Endothelial cell of umbilical vein (primary cell): ENCODE data around the gene CDKL2. TPM values are rescaled to one million over a fixed set of nuclear protein-coding genes. Genes with fewer than 3 reads are reported as not detected.

Experiments
- BruUV-seq: library from RNA; stranded (reverse); fragments of 400-500 nt; replicated peaks from 2 replicates; lab custom pipeline; 2021; lab: Mats Ljungman, UMichigan
- CTCF ChIA-PET: fragments of 300-600, 350-600 bp; sonication (Branson Sonifier 250); formaldehyde crosslinking; loops from one replicate; lab custom pipeline; 2021; ENCODE audit warnings: antibody characterized with exemption, inconsistent platforms; lab: Charles Lee
- POLR2A ChIA-PET: fragments of 300-600, 350-600 bp; sonication (Branson Sonifier 250); formaldehyde crosslinking; loops from one replicate; lab custom pipeline; 2021; ENCODE audit warnings: antibody characterized with exemption, inconsistent platforms; lab: Charles Lee
- DNase-seq: peaks from one replicate; pipeline ENCODE4 v3.0.0-alpha.2; 2011; ENCODE audit warnings: low read depth, low spot score
- FAIRE-seq: peaks from 2 replicates; lab custom pipeline; 2011; peaks lifted over from hg19 to GRCh38; lab: Jason Lieb, UNC
- H2AFZ ChIP-seq: 2 replicates; pipeline ENCODE4 v1.6.0; 2012; ENCODE audit warnings: low read depth, low read length, control low read depth, inconsistent platforms
- H3K27ac ChIP-seq: 2 replicates; pipeline ENCODE4 v1.5.1; 2011; ENCODE audit warnings: low read depth, mild to moderate bottlenecking, control low read depth, low read length, moderate library complexity; ENCODE audit not compliant: insufficient read depth
- H3K27me3 ChIP-seq, 2 experiments: 2 replicates each; pipeline versions ENCODE4 v1.6.0 to v1.6.1; 2011; ENCODE audit warnings: low read length in 2 of 2, mixed read lengths in 1 of 2; ENCODE audit not compliant: control insufficient read depth in 2 of 2, insufficient read depth in 2 of 2
- H3K36me3 ChIP-seq, 2 experiments: 2 replicates in 1 of 2; 3 replicates in 1 of 2; pipeline ENCODE4 v1.5.1; 2011; ENCODE audit warnings: low read length in 2 of 2, mild to moderate bottlenecking in 1 of 2, moderate library complexity in 1 of 2; ENCODE audit not compliant: control insufficient read depth in 2 of 2, insufficient read depth in 2 of 2; ENCODE audit errors: extremely low read depth in 1 of 2
- H3K4me1 ChIP-seq: 3 replicates; pipeline ENCODE4 v1.5.1; 2011; ENCODE audit warnings: mild to moderate bottlenecking, low read length; ENCODE audit not compliant: control insufficient read depth, insufficient read depth; ENCODE audit errors: extremely low read depth
- H3K4me2 ChIP-seq: 2 replicates; pipeline ENCODE4 v1.6.1; 2011; ENCODE audit warnings: low read length, control low read depth, mixed read lengths; ENCODE audit not compliant: insufficient read depth
- H3K4me3 ChIP-seq, 3 experiments: fragments of 200-600 bp in 1 of 3; sonication (generic), shearing (Covaris generic) in 1 of 3; replicated peaks in 1 of 3; 2 replicates each; pipeline ENCODE4 v1.5.1; 2011 to 2016; ENCODE audit warnings: control low read depth in 3 of 3, low read length in 3 of 3, mild to moderate bottlenecking in 2 of 3, inconsistent platforms in 1 of 3, low read depth in 1 of 3, moderate library complexity in 1 of 3; ENCODE audit not compliant: insufficient read depth in 1 of 3
- H3K79me2 ChIP-seq: 2 replicates; pipeline ENCODE4 v1.6.0; 2012; ENCODE audit warnings: low read length, inconsistent platforms; ENCODE audit not compliant: control insufficient read depth, insufficient read depth
- H3K9ac ChIP-seq: replicated peaks from 2 replicates; pipeline ENCODE3; 2011; ENCODE audit warnings: low read length, control low read depth; ENCODE audit not compliant: insufficient read depth; ENCODE audit errors: extremely low read depth
- H3K9me1 ChIP-seq: replicated peaks from 3 replicates; pipeline ENCODE4 v1.6.0; 2011; ENCODE audit warnings: mild to moderate bottlenecking, low read length; ENCODE audit not compliant: control insufficient read depth, insufficient read depth; ENCODE audit errors: extremely low read depth
- H3K9me3 ChIP-seq: replicated peaks from 2 replicates; pipeline ENCODE4 v1.5.1; 2012; ENCODE audit warnings: low read length, inconsistent platforms; ENCODE audit not compliant: control insufficient read depth, insufficient read depth
- H4K20me1 ChIP-seq: replicated peaks from 2 replicates; pipeline ENCODE3; 2011; ENCODE audit warnings: mild to moderate bottlenecking, low read length; ENCODE audit not compliant: control insufficient read depth, insufficient read depth; ENCODE audit errors: extremely low read depth
- CTCF ChIP-seq, 2 donors: IDR thresholded peaks; 1 replicate in 1 of 2; 2 replicates in 1 of 2; pipeline ENCODE4 v1.5.1; 2011; ENCODE audit warnings: low read length in 2 of 2, mild to moderate bottlenecking in 2 of 2, moderate library complexity in 2 of 2, control low read depth in 1 of 2, inconsistent platforms in 1 of 2, low read depth in 1 of 2; ENCODE audit not compliant: insufficient read depth in 1 of 2; ENCODE audit errors: extremely low read depth in 1 of 2
- EZH2 ChIP-seq: IDR thresholded peaks from 2 replicates; pipeline ENCODE4 v1.6.1; 2012; ENCODE audit warnings: borderline replicate concordance, low read depth, mild to moderate bottlenecking, moderate library complexity, low read length, inconsistent platforms; ENCODE audit not compliant: severe bottlenecking
- FOS ChIP-seq: IDR thresholded peaks from 2 replicates; pipeline ENCODE4 v1.6.1; 2011; ENCODE audit warnings: mild to moderate bottlenecking, low read length, moderate library complexity, borderline replicate concordance; ENCODE audit not compliant: insufficient read depth
- GATA2 ChIP-seq: IDR thresholded peaks from 2 replicates; pipeline ENCODE4 v1.7.0; 2011; ENCODE audit warnings: low read depth, mild to moderate bottlenecking, moderate library complexity, mixed read lengths, low read length; ENCODE audit not compliant: insufficient read length, insufficient read depth
- JUN ChIP-seq: IDR thresholded peaks from 2 replicates; pipeline ENCODE4 v1.6.1; 2011; ENCODE audit warnings: borderline replicate concordance, low read depth; ENCODE audit not compliant: insufficient read length, insufficient read depth
- MAX ChIP-seq: IDR thresholded peaks from 2 replicates; pipeline ENCODE4 v1.6.1; 2011; ENCODE audit not compliant: insufficient read depth, insufficient read length
- MYC ChIP-seq: IDR thresholded peaks from one replicate; pipeline ENCODE4 v1.6.1; 2011; ENCODE audit warnings: mild to moderate bottlenecking, low read depth, low read length
- POLR2A ChIP-seq: IDR thresholded peaks from 2 replicates; pipeline ENCODE4 v1.6.1; 2012; ENCODE audit warnings: low read depth, mild to moderate bottlenecking, control low read depth, low read length
- POLR2AphosphoS5 ChIP-seq: IDR thresholded peaks from 2 replicates; pipeline ENCODE4 v1.6.1; 2012; ENCODE audit warnings: low read depth, mild to moderate bottlenecking, control low read depth, low read length, moderate library complexity; ENCODE audit not compliant: insufficient read depth
- dilution Hi-C: fragments of 300-500 bp; cut with MboI; formaldehyde crosslinking; loops from one replicate; pipeline ENCODE4 v1.15.0; 2019; ENCODE audit warnings: low sequenced_read_pairs; ENCODE audit not compliant: extremely low pct_ligation_motif_present
- intact Hi-C: fragments of 100-400 bp; cut with micrococcal nuclease; formaldehyde crosslinking; loops from one replicate; pipeline ENCODE4 v1.10.0; 2022
- polyA plus RNA-seq, 4 experiments: library from polyadenylated mRNA; depleted of rRNA in 3 of 4; stranded (reverse) in 3 of 4; unstranded in 1 of 4; fragments of >200 nt; gene quantifications; 2 replicates each; pipeline versions ENCODE4 v1.2.1 to v1.2.3, GENCODE V29; 2011 to 2012; ENCODE audit warnings: missing spikeins in 1 of 4
- total RNA-seq: library from RNA; stranded (reverse); gene quantifications from 2 replicates; pipeline ENCODE4 v1.2.3, GENCODE V29; 2021

CDKL2 gene
- total and polyA plus RNA-seq, 2 donors (not counting 3 experiments of a cell fraction or from before 2014, with no cell fraction given), result 0.23 to 0.55 TPM

GRCh38 chr4:75633846-75634245 lies 3.5 kb upstream of the CDKL2 start:
- no peaks in the 10 kb centered on the region for H3K79me2 ChIP-seq
- no TSS peak for BruUV-seq
- TF ChIP-seq GATA2, result no peak
- no peak for TF ChIP-seq POLR2A
- no peak for TF ChIP-seq EZH2
- no peak for TF ChIP-seq CTCF (IDR thresholded peaks at IDR 0.05; ENCODE audit: extremely low read depth in 1 of 2, insufficient read depth in 1 of 2, low read depth in 1 of 2, low read length in 2 of 2)
- no peak for TF ChIP-seq MAX
- TF ChIP-seq MYC, result no peak
- no peak for TF ChIP-seq POLR2AphosphoS5
- no peak for TF ChIP-seq JUN
- TF ChIP-seq FOS, result no peak
- H3K9ac ChIP-seq, result no peak overlapping the region
- POLR2A ChIA-PET, result no interaction called here
- peaks cover 4% of the 10 kb centered on the region for H3K4me1 ChIP-seq
- dilution Hi-C loops, result no loop called here
- H4K20me1 ChIP-seq, result no peaks in the 10 kb centered on the region
- no peaks in the 10 kb centered on the region for H3K9me1 ChIP-seq
- H3K36me3 ChIP-seq, result no peaks in the 10 kb centered on the region
- CTCF ChIA-PET, result interaction anchor here (0.8 kb wide), 1 partner anchor 10 kb away, joined by 3 read pairs; no protein-coding TSS in a partner anchor
- no peak overlapping the region for H3K4me2 ChIP-seq
- intact Hi-C loops, result no loop called here
- H2AFZ ChIP-seq, result no peak overlapping the region
- no peak overlapping the region for H3K4me3 ChIP-seq
- FAIRE-seq (no peak), DNase-seq (no peak)
- no peaks in the 10 kb centered on the region for H3K27me3 ChIP-seq
- H3K9me3 ChIP-seq, result no peaks in the 10 kb centered on the region
- no peak overlapping the region for H3K27ac ChIP-seq
